Measurements from ENCODE around the gene MYBPC2. TPM values are rescaled to one million over a fixed set of nuclear protein-coding genes. Genes with fewer than 3 reads are reported as not detected.

The MYBPC2 gene
- total and polyA plus RNA-seq, 9 of the 15 experiments (the other 6 are each of a cell fraction or from before 2014, with no cell fraction given): 0.01 to 0.14 (median 0.04) TPM; not detected in 6

GRCh38 chr19:50512999-50513745 lies 80.5 kb downstream of the MYBPC2 start:
- H3K4me2 ChIP-seq (ENCODE audit: insufficient read depth, low read length): no peak overlapping the region
- BruUV-seq (replicated peaks): no TSS peak
- no peak overlapping the region for H3K27ac ChIP-seq (ENCODE audit: extremely low read depth, low read depth, low read length)
- no peak overlapping the region for H2AFZ ChIP-seq (ENCODE audit: low read depth, low read length)
- no peak for DNase-seq (ENCODE audit: extremely low read depth in 1 of 4, low spot score in 3 of 4)
- CTCF ChIA-PET (ENCODE audit: low intra/inter-chr PET ratio): no interaction called here
- ATAC-seq: no peak
- no peaks in the 10 kb centered on the region for H4K20me1 ChIP-seq (replicated peaks; ENCODE audit: control insufficient read depth, insufficient read depth, low read length)
- intact Hi-C loops (cut with micrococcal nuclease): no loop called here
- H3K9me3 ChIP-seq (replicated peaks; ENCODE audit: control insufficient read depth, insufficient read depth, low read depth, low read length): no peaks in the 10 kb centered on the region
- peaks cover 4% of the 10 kb centered on the region for H3K9me1 ChIP-seq (ENCODE audit: control insufficient read depth, insufficient read depth, low read length)
- H3K4me3 ChIP-seq: no peak overlapping the region
- POLR2A ChIA-PET: interaction anchor here (1.0 kb wide), 1 partner anchor 180 kb away, joined by 3 read pairs; no protein-coding TSS in a partner anchor
- H3K79me2 ChIP-seq (ENCODE audit: control insufficient read depth, insufficient read depth, low read length): no peaks in the 10 kb centered on the region; the same call in 2 of the 3 replicates
- H3K4me1 ChIP-seq (replicated peaks in 1 of 2; ENCODE audit: control insufficient read depth in 2 of 2, insufficient read depth in 2 of 2, low read length in 2 of 2): peaks cover 5 to 68% of the 10 kb centered on the region in 2 experiments; a peak in 4 of 5 replicates
- 80% methylated on average over 8 of the region's 12 CpGs for WGBS (ENCODE audit: insufficient coverage, low coverage, missing lambda C conversion rate)
- in situ Hi-C loops (cut with MboI): no loop called here
- no peaks in the 10 kb centered on the region for H3K36me3 ChIP-seq (ENCODE audit: control insufficient read depth, insufficient read depth, low read length)
- no peak for FAIRE-seq
- H3K9ac ChIP-seq (ENCODE audit: insufficient read depth in 1 of 2, low read depth in 2 of 2, low read length in 2 of 2): peak overlapping the region in 1 of 2 experiments; percentile 52; a peak in 2 of 4 replicates
- H3K27me3 ChIP-seq (ENCODE audit: control insufficient read depth in 2 of 2, insufficient read depth in 2 of 2, low read length in 2 of 2): no peaks in the 10 kb centered on the region
- no peak for TF ChIP-seq ARNT (IDR thresholded peaks at IDR 0.05)
- TF ChIP-seq ZNF384 (IDR thresholded peaks at IDR 0.05; ENCODE audit: low read depth, low read length): no peak
- TF ChIP-seq ZNF398 (CRISPR knock-in tag; IDR thresholded peaks at IDR 0.05): no peak
- peak; percentile 37 for TF ChIP-seq ZFP36 (IDR thresholded peaks at IDR 0.05; ENCODE audit: low read depth, low read length, partially characterized antibody)
- 0 out of 2 replicates have a peak, but pooled peaks have one; percentile 13 for TF ChIP-seq HBP1 (CRISPR knock-in tag; IDR thresholded peaks at IDR 0.05)
- TF ChIP-seq DNMT1 (IDR thresholded peaks at IDR 0.05): no peak
- 0 out of 2 replicates have a peak, but pooled peaks have one; percentile 24 for TF ChIP-seq SUPT5H (IDR thresholded peaks at IDR 0.05)
- no peak for TF ChIP-seq ZFPM2 (CRISPR knock-in tag; IDR thresholded peaks at IDR 0.05)
- no peak for TF ChIP-seq SIX5 (IDR thresholded peaks at IDR 0.05; ENCODE audit: borderline replicate concordance in 1 of 2, insufficient read depth in 1 of 2, low read depth in 1 of 2, low read length in 2 of 2)
- no peak for TF ChIP-seq CEBPG (CRISPR knock-in tag; IDR thresholded peaks at IDR 0.05)
- no peak for TF ChIP-seq CEBPG (tag; conservative IDR thresholded peaks at IDR 0.05 in 1 of 2, IDR thresholded peaks at IDR 0.05 in 1 of 2)
- no peak for TF ChIP-seq SRSF1 (IDR thresholded peaks at IDR 0.05; ENCODE audit: low read depth, low read length)
- TF ChIP-seq HMG20B (CRISPR knock-in tag; IDR thresholded peaks at IDR 0.05): no peak
- TF ChIP-seq CTCFL (IDR thresholded peaks at IDR 0.05; ENCODE audit: borderline replicate concordance, insufficient read depth, low read depth, low read length, poor library complexity, severe bottlenecking): no peak
- no peak for TF ChIP-seq NCOA1 (IDR thresholded peaks at IDR 0.05; ENCODE audit: low read depth)

Measured in K562 (cell line).